ENCODE data around the gene ST3GAL3. TPM values are rescaled to one million over a fixed set of nuclear protein-coding genes. Genes with fewer than 3 reads are reported as not detected.

ST3GAL3 gene
- total and polyA plus RNA-seq, 4 donors: 20.2 to 32.0 (median 27.0) TPM

DNA sequence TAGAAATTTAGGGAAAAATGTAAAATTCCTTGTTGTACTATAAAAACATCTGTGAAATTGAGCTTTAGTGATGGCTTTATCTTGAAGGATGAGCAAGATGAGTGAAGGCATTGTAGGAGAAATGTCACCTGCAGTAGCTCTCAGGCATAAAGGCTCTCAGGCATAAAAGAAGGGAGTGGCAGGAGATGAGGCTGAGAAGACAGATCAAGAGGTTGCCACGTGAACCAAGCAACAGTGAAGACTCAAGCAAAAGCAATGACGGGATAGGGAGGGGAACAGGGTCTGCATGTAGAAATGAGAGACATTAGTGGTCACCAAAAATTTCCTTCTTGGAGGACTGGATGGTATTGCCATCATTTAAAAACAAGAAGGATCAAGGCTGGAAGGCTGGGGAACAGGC is 98.8 kb downstream of the ST3GAL3 start:
- intact Hi-C loops (cut with DNase I): no loop called here
- Histone ChIP-seq H3K27me3 (ENCODE audit: control insufficient read depth in 1 of 2, insufficient read depth in 2 of 2, low read length in 1 of 2) (no peaks in the 10 kb centered on the region), H3K27ac (ENCODE audit: low read depth in 1 of 2, low read length in 2 of 2) (no peak overlapping the region), H3K4me1 (ENCODE audit: control insufficient read depth in 1 of 2, insufficient read depth in 2 of 2, low read length in 2 of 2) (no peaks in the 10 kb centered on the region), H3K9me3 (ENCODE audit: control insufficient read depth, low read length) (no peaks in the 10 kb centered on the region), H3K36me3 (ENCODE audit: control insufficient read depth in 1 of 2, insufficient read depth in 2 of 2, low read length in 1 of 2) (peaks cover 0 to 3% of the 10 kb centered on the region in 2 donors), H3K4me3 (ENCODE audit: low read length in 2 of 2) (no peak overlapping the region)
- WGBS, 2 donors: 97 to 100% methylated on average over 2 of the region's 2 CpGs
- DNase-seq: no peak
- no peak for ATAC-seq (ENCODE audit: low FRiP score)

DNA sequence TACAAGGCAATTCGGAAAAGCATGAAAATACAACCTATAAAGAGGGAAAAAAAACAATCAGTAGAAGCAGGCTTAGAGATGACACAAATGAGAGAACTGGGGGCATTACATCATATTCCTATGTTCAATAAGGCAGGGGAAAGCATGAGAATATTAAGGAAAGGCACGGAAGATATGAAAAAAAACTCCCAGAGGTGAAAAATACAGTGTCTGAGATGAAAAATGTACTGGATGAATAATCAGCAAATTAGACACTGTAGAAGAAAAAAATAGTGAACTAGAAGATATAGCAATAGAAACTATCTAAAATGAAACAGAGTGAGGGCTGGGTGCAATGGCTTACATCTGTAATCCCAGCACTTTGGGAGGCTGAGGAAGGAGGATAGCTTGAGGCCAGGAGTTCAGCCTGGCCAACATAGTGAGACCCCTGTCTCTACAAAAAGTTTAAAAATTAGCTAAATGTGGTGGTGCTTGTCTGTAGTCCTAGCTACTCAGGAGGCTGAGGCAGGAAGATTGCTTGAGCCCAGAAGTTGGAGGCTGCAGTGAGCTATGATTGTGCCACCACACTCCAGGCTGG is 101.8 kb downstream of the ST3GAL3 start:
- intact Hi-C loops (cut with DNase I): no loop called here
- no peak for ATAC-seq (ENCODE audit: low FRiP score)
- H3K9me3 ChIP-seq (ENCODE audit: control insufficient read depth, low read length): no peaks in the 10 kb centered on the region

GRCh38 chr1:43812579-43812978 is 105.2 kb downstream of the ST3GAL3 start:
- H3K36me3 ChIP-seq (ENCODE audit: control insufficient read depth in 1 of 2, insufficient read depth in 2 of 2, low read length in 1 of 2): peaks cover 0 to 5% of the 10 kb centered on the region in 2 donors
- ATAC-seq (ENCODE audit: low FRiP score) (no peak), DNase-seq (no peak)
- intact Hi-C loops (cut with DNase I): no loop called here
- H3K4me3 ChIP-seq (ENCODE audit: low read length in 2 of 2): no peak overlapping the region
- no peak overlapping the region for H3K27ac ChIP-seq (ENCODE audit: low read depth in 1 of 2, low read length in 2 of 2)
- H3K4me1 ChIP-seq (ENCODE audit: control insufficient read depth in 1 of 2, insufficient read depth in 2 of 2, low read length in 2 of 2): no peaks in the 10 kb centered on the region
- no peaks in the 10 kb centered on the region for H3K9me3 ChIP-seq (ENCODE audit: control insufficient read depth, low read length)
- no peaks in the 10 kb centered on the region for H3K27me3 ChIP-seq (ENCODE audit: control insufficient read depth in 1 of 2, insufficient read depth in 2 of 2, low read length in 1 of 2)
- WGBS, 2 donors: 89 to 93% methylated on average over 3 of the region's 3 CpGs

More for the DNA sequence above, 101.8 kb downstream of the ST3GAL3 start:
- H3K27me3 ChIP-seq (ENCODE audit: control insufficient read depth in 1 of 2, insufficient read depth in 2 of 2, low read length in 1 of 2): no peaks in the 10 kb centered on the region
- H3K4me1 ChIP-seq (ENCODE audit: control insufficient read depth in 1 of 2, insufficient read depth in 2 of 2, low read length in 2 of 2): no peaks in the 10 kb centered on the region
- no peak for DNase-seq
- 97 to 99% methylated on average over 2 of the region's 2 CpGs for WGBS, 2 donors
- H3K36me3 ChIP-seq (ENCODE audit: control insufficient read depth in 1 of 2, insufficient read depth in 2 of 2, low read length in 1 of 2): peaks cover 0 to 5% of the 10 kb centered on the region in 2 donors
- no peak overlapping the region for H3K27ac ChIP-seq (ENCODE audit: low read depth in 1 of 2, low read length in 2 of 2)
- no peak overlapping the region for H3K4me3 ChIP-seq (ENCODE audit: low read length in 2 of 2)

DNA sequence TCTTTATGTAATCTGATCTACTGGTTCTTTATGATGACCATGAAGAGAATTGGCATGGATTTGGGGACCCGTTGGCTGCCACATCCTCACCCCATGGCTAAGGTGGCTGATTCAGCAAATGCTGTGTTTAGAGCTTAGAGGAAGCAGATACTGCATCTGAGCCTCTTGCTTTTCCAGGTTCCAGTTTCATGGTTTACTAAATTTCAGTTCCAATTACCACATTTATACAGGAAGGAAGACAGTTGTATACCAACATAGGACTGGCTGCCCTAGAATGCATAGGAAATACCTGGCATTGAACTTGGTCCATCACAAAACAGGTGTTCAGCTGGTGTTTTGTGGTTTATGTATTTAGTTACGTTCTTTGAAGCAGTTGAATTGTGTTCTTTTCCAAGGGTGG is 107.1 kb downstream of the ST3GAL3 start:
- Histone ChIP-seq H3K36me3 (ENCODE audit: control insufficient read depth in 1 of 2, insufficient read depth in 2 of 2, low read length in 1 of 2) (peaks cover 2 to 5% of the 10 kb centered on the region in 2 donors), H3K4me1 (ENCODE audit: control insufficient read depth in 1 of 2, insufficient read depth in 2 of 2, low read length in 2 of 2) (no peaks in the 10 kb centered on the region), H3K9me3 (ENCODE audit: control insufficient read depth, low read length) (peaks cover 2% of the 10 kb centered on the region), H3K27ac (ENCODE audit: low read depth in 1 of 2, low read length in 2 of 2) (no peak overlapping the region), H3K4me3 (ENCODE audit: low read length in 2 of 2) (no peak overlapping the region), H3K27me3 (ENCODE audit: control insufficient read depth in 1 of 2, insufficient read depth in 2 of 2, low read length in 1 of 2) (no peaks in the 10 kb centered on the region)
- ATAC-seq (ENCODE audit: low FRiP score): no peak
- no peak for DNase-seq
- 94 to 95% methylated on average over 2 of the region's 2 CpGs for WGBS, 2 donors
- intact Hi-C loops (cut with DNase I): no loop called here

- peaks cover 0 to 2% of the 10 kb centered on the region in 2 donors for H3K36me3 ChIP-seq (ENCODE audit: control insufficient read depth in 1 of 2, insufficient read depth in 2 of 2, low read length in 1 of 2)
- H3K27me3 ChIP-seq (ENCODE audit: control insufficient read depth in 1 of 2, insufficient read depth in 2 of 2, low read length in 1 of 2): no peaks in the 10 kb centered on the region
- peaks cover 2 to 4% of the 10 kb centered on the region in 2 donors for H3K4me1 ChIP-seq (ENCODE audit: control insufficient read depth in 1 of 2, insufficient read depth in 2 of 2, low read length in 2 of 2)
- no peak overlapping the region for H3K27ac ChIP-seq (ENCODE audit: low read depth in 1 of 2, low read length in 2 of 2)
- no peak for DNase-seq
- intact Hi-C loops (cut with DNase I): no loop called here
- peaks cover 2% of the 10 kb centered on the region for H3K9me3 ChIP-seq (ENCODE audit: control insufficient read depth, low read length)
- ATAC-seq (ENCODE audit: low FRiP score): no peak
- H3K4me3 ChIP-seq (ENCODE audit: low read length in 2 of 2): no peak overlapping the region
Observed at GRCh38 chr1:43817304-43817939, 110.1 kb downstream of the ST3GAL3 start.

GRCh38 chr1:43818691-43819090 is 111.4 kb downstream of the ST3GAL3 start:
- WGBS, 2 donors: 97 to 100% methylated on average over 1 of the region's 1 CpG
- DNase-seq (no peak), ATAC-seq (ENCODE audit: low FRiP score) (no peak)

DNA sequence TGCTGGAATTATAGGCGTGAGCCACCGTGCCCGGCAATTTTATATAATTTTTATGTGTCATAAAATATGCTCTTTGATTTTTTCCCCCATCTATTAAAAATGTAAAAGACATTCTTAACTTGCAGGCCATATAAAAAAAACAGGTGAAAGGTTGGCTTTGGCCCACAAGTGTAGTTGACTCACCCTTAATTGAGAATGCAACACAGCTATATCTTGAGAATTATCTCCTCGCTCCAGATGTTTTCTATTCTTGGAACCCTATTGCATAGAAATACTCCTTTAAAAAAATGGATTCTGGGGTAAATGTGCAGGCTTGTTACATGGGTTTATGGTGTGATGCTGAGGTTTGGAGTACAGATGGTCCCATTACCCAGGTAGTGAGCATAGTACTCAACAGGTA is 112.0 kb downstream of the ST3GAL3 start:
- Histone ChIP-seq H3K36me3 (ENCODE audit: control insufficient read depth in 1 of 2, insufficient read depth in 2 of 2, low read length in 1 of 2) (peaks cover 0 to 2% of the 10 kb centered on the region in 2 donors), H3K9me3 (ENCODE audit: control insufficient read depth, low read length) (peaks cover 2% of the 10 kb centered on the region), H3K4me1 (ENCODE audit: control insufficient read depth in 1 of 2, insufficient read depth in 2 of 2, low read length in 2 of 2) (peaks cover 2 to 12% of the 10 kb centered on the region in 2 donors), H3K4me3 (ENCODE audit: low read length in 2 of 2) (no peak overlapping the region), H3K27me3 (ENCODE audit: control insufficient read depth in 1 of 2, insufficient read depth in 2 of 2, low read length in 1 of 2) (no peaks in the 10 kb centered on the region), H3K27ac (ENCODE audit: low read depth in 1 of 2, low read length in 2 of 2) (no peak overlapping the region)
- WGBS, 2 donors: 96 to 98% methylated on average over 4 of the region's 4 CpGs
- DNase-seq: no peak
- intact Hi-C loops (cut with DNase I): no loop called here
- ATAC-seq (ENCODE audit: low FRiP score): no peak

More at GRCh38 chr1:43818691-43819090, 111.4 kb downstream of the ST3GAL3 start:
- Histone ChIP-seq H3K36me3 (ENCODE audit: control insufficient read depth in 1 of 2, insufficient read depth in 2 of 2, low read length in 1 of 2) (peaks cover 0 to 2% of the 10 kb centered on the region in 2 donors), H3K4me1 (ENCODE audit: control insufficient read depth in 1 of 2, insufficient read depth in 2 of 2, low read length in 2 of 2) (peaks cover 2 to 11% of the 10 kb centered on the region in 2 donors), H3K27me3 (ENCODE audit: control insufficient read depth in 1 of 2, insufficient read depth in 2 of 2, low read length in 1 of 2) (no peaks in the 10 kb centered on the region), H3K27ac (ENCODE audit: low read depth in 1 of 2, low read length in 2 of 2) (no peak overlapping the region), H3K4me3 (ENCODE audit: low read length in 2 of 2) (no peak overlapping the region), H3K9me3 (ENCODE audit: control insufficient read depth, low read length) (peaks cover 2% of the 10 kb centered on the region)
- intact Hi-C loops (cut with DNase I): no loop called here

DNA sequence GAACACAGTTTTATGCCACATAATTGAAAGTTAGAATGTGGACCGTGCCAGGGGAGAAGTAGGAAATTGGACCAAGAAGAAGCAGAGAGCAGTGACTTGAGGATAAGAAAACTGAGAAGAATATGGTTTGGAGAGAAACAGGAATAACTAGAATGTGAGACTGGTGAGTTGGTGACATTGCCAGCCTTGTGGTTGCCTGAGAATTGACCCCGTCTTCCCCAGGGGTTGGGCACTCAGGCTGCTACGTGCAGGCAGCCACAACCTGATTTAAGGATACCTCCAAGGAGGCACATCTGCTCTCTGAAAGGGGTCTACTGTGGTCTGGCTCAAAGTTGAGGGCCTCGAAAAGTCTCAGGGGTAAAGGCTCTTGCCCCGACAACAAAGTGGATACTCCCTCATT is 114.1 kb downstream of the ST3GAL3 start:
- DNase-seq (no peak), ATAC-seq (ENCODE audit: low FRiP score) (no peak)
- intact Hi-C loops (cut with DNase I): no loop called here
- no peaks in the 10 kb centered on the region for H3K27me3 ChIP-seq (ENCODE audit: control insufficient read depth in 1 of 2, insufficient read depth in 2 of 2, low read length in 1 of 2)
- H3K4me3 ChIP-seq (ENCODE audit: low read length in 2 of 2): no peak overlapping the region
- peak overlapping the region in 1 of 2 donors; percentile 86 for H3K27ac ChIP-seq (ENCODE audit: low read depth in 1 of 2, low read length in 2 of 2)
- H3K4me1 ChIP-seq (ENCODE audit: control insufficient read depth in 1 of 2, insufficient read depth in 2 of 2, low read length in 2 of 2): peaks cover 2 to 15% of the 10 kb centered on the region in 2 donors
- WGBS, 2 donors: 74 to 83% methylated on average over 5 of the region's 5 CpGs
- peaks cover 2% of the 10 kb centered on the region for H3K9me3 ChIP-seq (ENCODE audit: control insufficient read depth, low read length)
- H3K36me3 ChIP-seq (ENCODE audit: control insufficient read depth in 1 of 2, insufficient read depth in 2 of 2, low read length in 1 of 2): peaks cover 0 to 2% of the 10 kb centered on the region in 2 donors
